ENCODE data around the gene TGFBRAP1. TPM values are rescaled to one million over a fixed set of nuclear protein-coding genes. Genes with fewer than 3 reads are reported as not detected.
"Not testable (repeated sequence)": the region's sequence is repeated elsewhere in the genome, so short reads cannot be mapped to it uniquely, and the experiment has no call there.

Gene TGFBRAP1
- total RNA-seq, 2 donors from 2014 or later = 16.5 to 28.0 TPM

- H3K4me1 Mint-ChIP-seq = no peaks in the 10 kb centered on the region
- H3K36me3 Mint-ChIP-seq (ENCODE audit: low read depth) = no peaks in the 10 kb centered on the region
- H3K4me3 Mint-ChIP-seq = no peak overlapping the region
- H3K27ac Mint-ChIP-seq = no peak overlapping the region
- no peaks in the 10 kb centered on the region for H3K27me3 Mint-ChIP-seq
- H3K9me3 Mint-ChIP-seq = no peaks in the 10 kb centered on the region
- no peak for ATAC-seq (replicated peaks)
Measured at GRCh38 chr2:105256431-105257047, 73.0 kb downstream of the TGFBRAP1 start.

- Mint-ChIP-seq H3K4me3 (no peak overlapping the region), H3K9me3 (no peaks in the 10 kb centered on the region), H3K27me3 (no peaks in the 10 kb centered on the region), H3K4me1 (no peaks in the 10 kb centered on the region), H3K36me3 (ENCODE audit: low read depth) (no peaks in the 10 kb centered on the region), H3K27ac (no peak overlapping the region)
- no peak for ATAC-seq (replicated peaks)
Measured at GRCh38 chr2:105255979-105256378, 73.6 kb downstream of the TGFBRAP1 start.

- H3K27me3 Mint-ChIP-seq = no peaks in the 10 kb centered on the region
Measured at GRCh38 chr2:105254531-105255210, 74.9 kb downstream of the TGFBRAP1 start.

GRCh38 chr2:105252271-105252670, 77.3 kb downstream of the TGFBRAP1 start:
- Mint-ChIP-seq H3K4me3 (no peak overlapping the region), H3K36me3 (ENCODE audit: low read depth) (no peaks in the 10 kb centered on the region), H3K4me1 (no peaks in the 10 kb centered on the region), H3K27me3 (no peaks in the 10 kb centered on the region), H3K9me3 (no peaks in the 10 kb centered on the region), H3K27ac (no peak overlapping the region)
- no peak for ATAC-seq (replicated peaks)

More at GRCh38 chr2:105254531-105255210, 74.9 kb downstream of the TGFBRAP1 start:
- no peaks in the 10 kb centered on the region for H3K36me3 Mint-ChIP-seq (ENCODE audit: low read depth)
- H3K4me1 Mint-ChIP-seq = no peaks in the 10 kb centered on the region
- no peak for ATAC-seq (replicated peaks)
- H3K9me3 Mint-ChIP-seq = no peaks in the 10 kb centered on the region
- H3K4me3 Mint-ChIP-seq = no peak overlapping the region
- no peak overlapping the region for H3K27ac Mint-ChIP-seq

GRCh38 chr2:105251016-105251648, 78.4 kb downstream of the TGFBRAP1 start:
- not testable (repeated sequence) for ATAC-seq (replicated peaks); H3K27me3 Mint-ChIP-seq; H3K4me3 Mint-ChIP-seq; H3K36me3 Mint-ChIP-seq (ENCODE audit: low read depth); H3K27ac Mint-ChIP-seq; H3K9me3 Mint-ChIP-seq; H3K4me1 Mint-ChIP-seq

GRCh38 chr2:105249891-105250290, 79.6 kb downstream of the TGFBRAP1 start:
- ATAC-seq (replicated peaks) = no peak
- H3K36me3 Mint-ChIP-seq (ENCODE audit: low read depth) = no peaks in the 10 kb centered on the region
- H3K27ac Mint-ChIP-seq = no peak overlapping the region
- H3K4me3 Mint-ChIP-seq = no peak overlapping the region
- H3K4me1 Mint-ChIP-seq = no peaks in the 10 kb centered on the region
- no peaks in the 10 kb centered on the region for H3K27me3 Mint-ChIP-seq
- H3K9me3 Mint-ChIP-seq = no peaks in the 10 kb centered on the region

- no peaks in the 10 kb centered on the region for H3K9me3 Mint-ChIP-seq
- H3K4me3 Mint-ChIP-seq = no peak overlapping the region
- H3K27me3 Mint-ChIP-seq = no peaks in the 10 kb centered on the region
- ATAC-seq (replicated peaks) = no peak
- no peaks in the 10 kb centered on the region for H3K36me3 Mint-ChIP-seq (ENCODE audit: low read depth)
- no peak overlapping the region for H3K27ac Mint-ChIP-seq
- H3K4me1 Mint-ChIP-seq = no peaks in the 10 kb centered on the region
Measured at GRCh38 chr2:105249181-105249580, 80.4 kb downstream of the TGFBRAP1 start.

- Mint-ChIP-seq H3K4me1 (no peaks in the 10 kb centered on the region), H3K27ac (no peak overlapping the region), H3K4me3 (no peak overlapping the region), H3K9me3 (no peaks in the 10 kb centered on the region), H3K36me3 (ENCODE audit: low read depth) (no peaks in the 10 kb centered on the region), H3K27me3 (no peaks in the 10 kb centered on the region)
- ATAC-seq (replicated peaks) = no peak
Measured at GRCh38 chr2:105248316-105249070, 81.0 kb downstream of the TGFBRAP1 start.

GRCh38 chr2:105244451-105244850, 85.1 kb downstream of the TGFBRAP1 start:
- no peaks in the 10 kb centered on the region for H3K4me1 Mint-ChIP-seq
- H3K27me3 Mint-ChIP-seq = no peaks in the 10 kb centered on the region
- no peaks in the 10 kb centered on the region for H3K36me3 Mint-ChIP-seq (ENCODE audit: low read depth)
- no peak overlapping the region for H3K27ac Mint-ChIP-seq
- H3K9me3 Mint-ChIP-seq = no peaks in the 10 kb centered on the region
- ATAC-seq (replicated peaks) = no peak
- H3K4me3 Mint-ChIP-seq = no peak overlapping the region

- H3K27ac Mint-ChIP-seq = no peak overlapping the region
- no peaks in the 10 kb centered on the region for H3K36me3 Mint-ChIP-seq (ENCODE audit: low read depth)
- H3K9me3 Mint-ChIP-seq = no peaks in the 10 kb centered on the region
- no peak for ATAC-seq (replicated peaks)
- no peaks in the 10 kb centered on the region for H3K4me1 Mint-ChIP-seq
- no peaks in the 10 kb centered on the region for H3K27me3 Mint-ChIP-seq
- no peak overlapping the region for H3K4me3 Mint-ChIP-seq
Measured at GRCh38 chr2:105243961-105244360, 85.6 kb downstream of the TGFBRAP1 start.

GRCh38 chr2:105242286-105242993, 87.1 kb downstream of the TGFBRAP1 start:
- Mint-ChIP-seq H3K27me3 (no peaks in the 10 kb centered on the region), H3K36me3 (ENCODE audit: low read depth) (no peaks in the 10 kb centered on the region), H3K27ac (no peak overlapping the region), H3K4me1 (no peaks in the 10 kb centered on the region), H3K4me3 (no peak overlapping the region), H3K9me3 (no peaks in the 10 kb centered on the region)
- no peak for ATAC-seq (replicated peaks)

- no peaks in the 10 kb centered on the region for H3K36me3 Mint-ChIP-seq (ENCODE audit: low read depth)
- H3K9me3 Mint-ChIP-seq = no peaks in the 10 kb centered on the region
- no peaks in the 10 kb centered on the region for H3K27me3 Mint-ChIP-seq
- ATAC-seq (replicated peaks) = no peak
- H3K4me1 Mint-ChIP-seq = no peaks in the 10 kb centered on the region
- no peak within 1 kb of the TSS for H3K4me3 Mint-ChIP-seq
- no peak within 1 kb of the TSS for H3K27ac Mint-ChIP-seq
Measured at GRCh38 chr2:105241443-105241842, 88.1 kb downstream of the TGFBRAP1 start, which contains the start of gene GPR45. GPR45 (plus strand) TSS chr2:105241743; CDS start chr2:105241859, 116 bp downstream.

- ATAC-seq (replicated peaks) = no peak
- Mint-ChIP-seq H3K27me3 (no peaks in the 10 kb centered on the region), H3K4me1 (peaks cover 4% of the 10 kb centered on the region), H3K4me3 (no peak overlapping the region), H3K27ac (no peak overlapping the region), H3K9me3 (no peaks in the 10 kb centered on the region), H3K36me3 (ENCODE audit: low read depth) (no peaks in the 10 kb centered on the region)
Measured at GRCh38 chr2:105239924-105240323, 89.6 kb downstream of the TGFBRAP1 start.

GRCh38 chr2:105238664-105239240, 90.8 kb downstream of the TGFBRAP1 start:
- H3K36me3 Mint-ChIP-seq (ENCODE audit: low read depth) = no peaks in the 10 kb centered on the region
- H3K4me1 Mint-ChIP-seq = peaks cover 4% of the 10 kb centered on the region
- no peaks in the 10 kb centered on the region for H3K9me3 Mint-ChIP-seq
- H3K27me3 Mint-ChIP-seq = no peaks in the 10 kb centered on the region
- ATAC-seq (replicated peaks) = no peak
- H3K27ac Mint-ChIP-seq = no peak overlapping the region
- H3K4me3 Mint-ChIP-seq = no peak overlapping the region

All from activated T-helper 17 cell treated with anti-CD3 and anti-CD28 coated beads, Interleukin-2, amount 50 U/mL, for 72 hours (primary cell).